ENCODE results near the gene DOK7.

DOK7 gene

DNA sequence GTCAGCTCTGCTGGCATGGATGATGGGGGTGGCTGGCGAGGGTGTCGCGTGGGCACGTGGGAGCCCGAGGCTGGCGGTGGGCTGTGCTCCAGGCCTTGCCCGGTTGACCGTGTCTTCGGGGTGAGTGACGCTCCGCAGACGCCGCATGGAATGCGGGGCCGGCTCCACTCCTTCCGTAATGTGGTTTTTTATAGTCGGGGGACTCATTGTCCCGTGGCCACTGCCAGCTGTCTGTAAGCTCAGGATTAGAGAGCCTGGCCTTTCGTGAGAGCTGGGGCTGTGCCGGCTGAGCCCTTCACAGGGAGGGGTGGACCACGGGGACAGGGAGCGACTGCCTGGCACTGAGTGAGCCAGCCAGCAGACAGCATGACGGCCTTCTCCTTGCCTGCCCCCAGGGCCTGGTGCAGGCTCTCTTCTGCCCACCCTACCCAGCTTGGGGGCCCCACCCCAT, 20.4 kb downstream of the DOK7 start:
- H3K4me2 ChIP-seq (ENCODE audit: insufficient read depth, low read length, poor library complexity, severe bottlenecking), result no peak overlapping the region
- H2BK5ac ChIP-seq (ENCODE audit: low read length), result peak overlapping the region; percentile 66
- no peak for DNase-seq (ENCODE audit: low spot score)
- H3K14ac ChIP-seq (ENCODE audit: low read length), result no peak overlapping the region
- peak overlapping the region; percentile 70 for H3K9ac ChIP-seq (ENCODE audit: low read depth, low read length, poor library complexity)
- peak overlapping the region; percentile 89 for H3K23ac ChIP-seq (ENCODE audit: low read depth, low read length, poor library complexity)
- H3K4me3 ChIP-seq (ENCODE audit: low read length in 2 of 2), result no peak overlapping the region
- H3K27me3 ChIP-seq (ENCODE audit: control insufficient read depth in 3 of 3, insufficient read depth in 3 of 3, low read depth in 1 of 3, low read length in 3 of 3), result peaks cover 0 to 22% (median 5%) of the 10 kb centered on the region in 3 experiments
- peak overlapping the region; percentile 93 for H3K4ac ChIP-seq (ENCODE audit: low read length)
- H4K91ac ChIP-seq (ENCODE audit: low read depth, low read length, poor library complexity), result no peak overlapping the region
- H3K18ac ChIP-seq (ENCODE audit: low read length), result peak overlapping the region; percentile 92
- H2BK15ac ChIP-seq (ENCODE audit: low read length), result peak overlapping the region; percentile 98
- no peak overlapping the region for H4K8ac ChIP-seq (ENCODE audit: low read depth, low read length)
- peak overlapping the region; percentile 97 for H2BK12ac ChIP-seq (ENCODE audit: low read length)
- H3K9me3 ChIP-seq (replicated peaks in 1 of 2; ENCODE audit: control insufficient read depth in 2 of 2, insufficient read depth in 1 of 2, low read depth in 1 of 2, low read length in 2 of 2), result no peaks in the 10 kb centered on the region
- H2AK5ac ChIP-seq (ENCODE audit: low read depth, low read length), result peak overlapping the region; percentile 99
- H3K4me1 ChIP-seq (ENCODE audit: control insufficient read depth in 2 of 2, insufficient read depth in 1 of 2, low read depth in 1 of 2, low read length in 2 of 2), result peaks cover 52 to 55% of the 10 kb centered on the region in 2 donors
- no CpG with 5 or more reads among the region's 23 CpGs for WGBS, 2 donors (ENCODE audit: extremely low coverage in 2 of 2, insufficient read length in 2 of 2, insufficient replicate concordance in 1 of 2)
- peaks cover 2% of the 10 kb centered on the region for H3K79me1 ChIP-seq (ENCODE audit: low read depth, low read length)
- no peak overlapping the region for H2AFZ ChIP-seq (ENCODE audit: low read length)
- no peak overlapping the region for H2BK120ac ChIP-seq (ENCODE audit: low read depth, low read length)
- H3K27ac ChIP-seq (replicated peaks; ENCODE audit: low read length), result no peak overlapping the region
- no peaks in the 10 kb centered on the region for H3K36me3 ChIP-seq (replicated peaks in 1 of 2; ENCODE audit: control insufficient read depth in 2 of 2, insufficient read depth in 2 of 2, low read length in 2 of 2)

DNA sequence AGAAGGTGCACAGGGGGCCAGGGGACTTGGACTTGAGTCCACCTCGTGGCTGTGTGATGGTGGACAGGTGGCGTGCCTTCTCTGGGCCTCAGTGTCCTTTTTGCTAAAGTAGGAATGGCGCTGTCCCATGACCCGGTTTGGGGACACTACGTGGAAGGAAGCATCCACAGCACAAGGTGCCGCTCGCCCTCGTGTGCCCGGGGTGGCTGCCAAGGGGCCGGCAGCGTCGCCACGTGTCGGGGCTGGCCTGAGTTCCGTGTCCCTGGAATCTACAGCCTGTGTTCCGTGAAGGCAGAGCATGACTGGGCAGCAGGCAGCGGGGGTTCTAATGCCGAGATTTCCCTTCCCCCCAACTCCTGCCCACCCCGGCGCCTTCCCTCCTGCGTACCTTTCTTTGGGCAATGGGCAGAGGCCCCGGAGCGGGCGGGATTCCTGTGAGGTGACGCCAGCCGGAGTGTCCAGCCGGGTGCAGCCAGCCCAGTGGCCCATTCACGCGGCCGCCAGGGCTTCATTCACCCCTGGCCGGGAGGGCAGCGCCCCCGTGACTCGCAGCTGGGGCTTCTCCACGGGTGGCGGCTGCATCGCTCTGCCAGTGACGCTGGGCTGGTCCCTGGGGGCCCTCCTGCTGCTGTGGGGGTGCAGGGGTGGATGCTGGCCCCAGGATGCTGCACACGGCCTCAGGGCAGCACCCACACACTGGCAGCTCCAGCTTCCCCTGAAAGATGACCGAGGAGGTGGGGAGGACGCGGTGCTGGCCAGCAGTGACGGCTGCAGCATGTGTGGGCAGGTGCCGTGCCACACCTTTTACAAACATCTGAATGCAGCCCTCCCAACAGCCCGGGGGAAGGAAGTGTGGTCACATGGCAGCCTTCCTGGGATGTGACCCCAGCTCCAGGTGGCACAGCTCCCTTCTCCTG, 21.2 kb downstream of the DOK7 start:
- no peak overlapping the region for H4K8ac ChIP-seq (ENCODE audit: low read depth, low read length)
- H4K91ac ChIP-seq (ENCODE audit: low read depth, low read length, poor library complexity), result peak overlapping the region; percentile 53
- peaks cover 2% of the 10 kb centered on the region for H3K79me1 ChIP-seq (ENCODE audit: low read depth, low read length)
- H2BK15ac ChIP-seq (ENCODE audit: low read length), result peak overlapping the region; percentile 98
- H3K18ac ChIP-seq (ENCODE audit: low read length), result peak overlapping the region; percentile 92
- peak overlapping the region; percentile 99 for H2AK5ac ChIP-seq (ENCODE audit: low read depth, low read length)
- H3K23ac ChIP-seq (ENCODE audit: low read depth, low read length, poor library complexity), result peak overlapping the region; percentile 89
- no peaks in the 10 kb centered on the region for H3K36me3 ChIP-seq (replicated peaks in 1 of 2; ENCODE audit: control insufficient read depth in 2 of 2, insufficient read depth in 2 of 2, low read length in 2 of 2)
- H2BK120ac ChIP-seq (ENCODE audit: low read depth, low read length), result peak overlapping the region; percentile 87
- H2BK12ac ChIP-seq (ENCODE audit: low read length), result peak overlapping the region; percentile 97
- peak overlapping the region; percentile 98 for H3K14ac ChIP-seq (ENCODE audit: low read length)
- H3K4me2 ChIP-seq (ENCODE audit: insufficient read depth, low read length, poor library complexity, severe bottlenecking), result peak overlapping the region; percentile 14
- peak overlapping the region; percentile 66 for H2BK5ac ChIP-seq (ENCODE audit: low read length)
- H3K4me3 ChIP-seq (ENCODE audit: low read length in 2 of 2), result no peak overlapping the region
- H3K4ac ChIP-seq (ENCODE audit: low read length), result peak overlapping the region; percentile 66
- no peaks in the 10 kb centered on the region for H3K9me3 ChIP-seq (replicated peaks in 1 of 2; ENCODE audit: control insufficient read depth in 2 of 2, insufficient read depth in 1 of 2, low read depth in 1 of 2, low read length in 2 of 2)
- no CpG with 5 or more reads among the region's 45 CpGs for WGBS, 2 donors (ENCODE audit: extremely low coverage in 2 of 2, insufficient read length in 2 of 2, insufficient replicate concordance in 1 of 2)
- no peak overlapping the region for H3K27ac ChIP-seq (replicated peaks; ENCODE audit: low read length)
- peaks cover 0 to 22% (median 5%) of the 10 kb centered on the region in 3 experiments for H3K27me3 ChIP-seq (ENCODE audit: control insufficient read depth in 3 of 3, insufficient read depth in 3 of 3, low read depth in 1 of 3, low read length in 3 of 3)
- H3K9ac ChIP-seq (ENCODE audit: low read depth, low read length, poor library complexity), result peak overlapping the region; percentile 70
- peaks cover 47 to 51% of the 10 kb centered on the region in 2 donors for H3K4me1 ChIP-seq (ENCODE audit: control insufficient read depth in 2 of 2, insufficient read depth in 1 of 2, low read depth in 1 of 2, low read length in 2 of 2)
- H2AFZ ChIP-seq (ENCODE audit: low read length), result no peak overlapping the region
- no peak for DNase-seq (ENCODE audit: low spot score)

DNA sequence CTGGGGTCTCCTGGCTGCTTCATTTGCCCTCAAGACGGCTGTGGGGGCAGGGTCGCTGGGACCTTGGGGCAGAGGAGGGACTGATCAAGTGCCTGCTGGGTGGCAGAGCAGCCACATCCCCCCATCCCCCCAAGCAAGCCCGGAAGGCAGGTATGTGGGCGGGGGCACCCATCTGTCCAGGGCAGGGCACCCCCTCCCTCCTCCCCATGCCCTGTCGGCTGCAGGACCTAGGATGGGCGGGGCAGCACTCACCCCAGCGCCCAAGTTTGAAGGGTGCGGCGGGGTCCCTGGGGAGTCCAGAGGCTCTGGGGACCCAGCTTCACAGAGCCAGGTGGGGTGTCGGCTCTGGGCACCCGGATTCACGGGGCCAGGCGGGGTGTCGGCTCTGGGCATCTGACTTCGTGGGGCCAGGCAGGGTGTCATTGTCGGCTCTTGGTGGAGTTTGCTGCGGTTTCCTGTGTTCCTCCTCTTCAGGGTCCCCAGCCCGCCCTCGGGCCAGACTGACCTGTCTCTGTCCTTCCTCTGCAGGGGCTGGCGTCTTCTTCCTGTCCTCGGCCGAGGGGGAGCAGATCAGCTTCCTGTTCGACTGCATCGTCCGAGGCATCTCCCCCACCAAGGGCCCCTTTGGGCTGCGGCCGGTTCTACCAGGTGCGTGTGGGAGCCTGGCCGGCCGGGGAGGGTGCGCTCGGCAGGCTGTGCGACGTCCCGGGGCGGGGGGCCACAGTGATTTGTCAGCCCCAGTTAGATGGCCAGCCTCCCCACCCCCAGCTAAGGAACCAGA, 22.1 kb downstream of the DOK7 start:
- no peaks in the 10 kb centered on the region for H3K36me3 ChIP-seq (replicated peaks in 1 of 2; ENCODE audit: control insufficient read depth in 2 of 2, insufficient read depth in 2 of 2, low read length in 2 of 2)

More for the DNA sequence above, 22.1 kb downstream of the DOK7 start:
- no peak overlapping the region for H3K4ac ChIP-seq (ENCODE audit: low read length)
- peak overlapping the region; percentile 98 for H4K8ac ChIP-seq (ENCODE audit: low read depth, low read length)
- H2BK12ac ChIP-seq (ENCODE audit: low read length), result peak overlapping the region; percentile 97
- peak overlapping the region; percentile 60 for H3K9ac ChIP-seq (ENCODE audit: low read depth, low read length, poor library complexity)
- H2BK15ac ChIP-seq (ENCODE audit: low read length), result peak overlapping the region; percentile 98
- H4K91ac ChIP-seq (ENCODE audit: low read depth, low read length, poor library complexity), result peak overlapping the region; percentile 53
- DNase-seq (ENCODE audit: low spot score), result no peak
- H2BK120ac ChIP-seq (ENCODE audit: low read depth, low read length), result peak overlapping the region; percentile 87
- H2AFZ ChIP-seq (ENCODE audit: low read length), result peak overlapping the region; percentile 87
- no peaks in the 10 kb centered on the region for H3K9me3 ChIP-seq (replicated peaks in 1 of 2; ENCODE audit: control insufficient read depth in 2 of 2, insufficient read depth in 1 of 2, low read depth in 1 of 2, low read length in 2 of 2)
- H3K4me3 ChIP-seq (ENCODE audit: low read length in 2 of 2), result no peak overlapping the region
- H3K23ac ChIP-seq (ENCODE audit: low read depth, low read length, poor library complexity), result peak overlapping the region; percentile 73
- H2AK5ac ChIP-seq (ENCODE audit: low read depth, low read length), result peak overlapping the region; percentile 99
- H3K14ac ChIP-seq (ENCODE audit: low read length), result peak overlapping the region; percentile 71
- H3K4me2 ChIP-seq (ENCODE audit: insufficient read depth, low read length, poor library complexity, severe bottlenecking), result no peak overlapping the region
- WGBS, 2 donors (ENCODE audit: extremely low coverage in 2 of 2, insufficient read length in 2 of 2, insufficient replicate concordance in 1 of 2), result no CpG with 5 or more reads among the region's 36 CpGs
- H3K18ac ChIP-seq (ENCODE audit: low read length), result peak overlapping the region; percentile 92
- H3K79me1 ChIP-seq (ENCODE audit: low read depth, low read length), result peaks cover 2% of the 10 kb centered on the region
- no peak overlapping the region for H3K27ac ChIP-seq (replicated peaks; ENCODE audit: low read length)
- peak overlapping the region; percentile 87 for H2BK5ac ChIP-seq (ENCODE audit: low read length)
- peaks cover 0 to 22% (median 5%) of the 10 kb centered on the region in 3 experiments for H3K27me3 ChIP-seq (ENCODE audit: control insufficient read depth in 3 of 3, insufficient read depth in 3 of 3, low read depth in 1 of 3, low read length in 3 of 3)
- H3K4me1 ChIP-seq (ENCODE audit: control insufficient read depth in 2 of 2, insufficient read depth in 1 of 2, low read depth in 1 of 2, low read length in 2 of 2), result peaks cover 42 to 51% of the 10 kb centered on the region in 2 donors
